Liver (tissue), 3 donors: ENCODE results near the gene NFATC2.

ENCODE experiments used
- ATF3 ChIP-seq: IDR thresholded peaks from 2 replicates; pipeline ENCODE4 v1.6.1; 2016; ENCODE audit warnings: antibody characterized with exemption
- CTCF ChIP-seq: fragments of 150-350 bp; IDR thresholded peaks from 2 replicates; pipeline ENCODE4 v1.5.1; 2017; ENCODE audit warnings: improper control_type of control experiment, low read depth, low read length; ENCODE audit not compliant: missing input control
- FOXA1 ChIP-seq: IDR thresholded peaks from 2 replicates; pipeline ENCODE4 v1.6.1; 2016; ENCODE audit warnings: antibody characterized with exemption
- GABPA ChIP-seq, 2 donors: IDR thresholded peaks in 1 of 2; conservative IDR thresholded peaks in 1 of 2; 2 replicates each; pipeline ENCODE4 v1.6.1; 2016; ENCODE audit warnings: antibody characterized with exemption in 2 of 2, mild to moderate bottlenecking in 1 of 2, moderate library complexity in 1 of 2
- HNF4A ChIP-seq, 2 donors: conservative IDR thresholded peaks; 2 replicates each; pipeline ENCODE4 v1.6.1; 2016; ENCODE audit warnings: antibody characterized with exemption in 2 of 2, mild to moderate bottlenecking in 2 of 2
- JUND ChIP-seq, 2 donors: IDR thresholded peaks; 2 replicates each; pipeline ENCODE4 v1.6.1; 2016; ENCODE audit warnings: antibody characterized with exemption in 2 of 2
- MAX ChIP-seq: IDR thresholded peaks from 2 replicates; pipeline ENCODE4 v1.6.1; 2016; ENCODE audit warnings: antibody characterized with exemption
- NR2F2 ChIP-seq: IDR thresholded peaks from 2 replicates; pipeline ENCODE4 v1.6.1; 2016; ENCODE audit warnings: antibody characterized with exemption
- RAD21 ChIP-seq, 2 donors: IDR thresholded peaks; 2 replicates each; pipeline ENCODE4 v1.6.1; 2016; ENCODE audit warnings: antibody characterized with exemption in 2 of 2, mild to moderate bottlenecking in 2 of 2
- REST ChIP-seq: IDR thresholded peaks from 2 replicates; pipeline ENCODE4 v1.6.1; 2016; ENCODE audit warnings: antibody characterized with exemption, mild to moderate bottlenecking
- RXRA ChIP-seq, 2 donors: IDR thresholded peaks; 2 replicates each; pipeline ENCODE4 v1.6.1; 2017 to 2018; ENCODE audit warnings: antibody characterized with exemption in 2 of 2, mild to moderate bottlenecking in 1 of 2
- SP1 ChIP-seq: IDR thresholded peaks from 2 replicates; pipeline ENCODE4 v1.6.1; 2018; ENCODE audit warnings: antibody characterized with exemption, mild to moderate bottlenecking
- TAF1 ChIP-seq: conservative IDR thresholded peaks from 2 replicates; pipeline ENCODE4 v1.6.1; 2016; ENCODE audit warnings: antibody characterized with exemption, mild to moderate bottlenecking
- YY1 ChIP-seq: IDR thresholded peaks from 2 replicates; pipeline ENCODE4 v1.6.1; 2016; ENCODE audit warnings: antibody characterized with exemption, mild to moderate bottlenecking
- donor health status: healthy.
- donor health status: healthy.

DNA sequence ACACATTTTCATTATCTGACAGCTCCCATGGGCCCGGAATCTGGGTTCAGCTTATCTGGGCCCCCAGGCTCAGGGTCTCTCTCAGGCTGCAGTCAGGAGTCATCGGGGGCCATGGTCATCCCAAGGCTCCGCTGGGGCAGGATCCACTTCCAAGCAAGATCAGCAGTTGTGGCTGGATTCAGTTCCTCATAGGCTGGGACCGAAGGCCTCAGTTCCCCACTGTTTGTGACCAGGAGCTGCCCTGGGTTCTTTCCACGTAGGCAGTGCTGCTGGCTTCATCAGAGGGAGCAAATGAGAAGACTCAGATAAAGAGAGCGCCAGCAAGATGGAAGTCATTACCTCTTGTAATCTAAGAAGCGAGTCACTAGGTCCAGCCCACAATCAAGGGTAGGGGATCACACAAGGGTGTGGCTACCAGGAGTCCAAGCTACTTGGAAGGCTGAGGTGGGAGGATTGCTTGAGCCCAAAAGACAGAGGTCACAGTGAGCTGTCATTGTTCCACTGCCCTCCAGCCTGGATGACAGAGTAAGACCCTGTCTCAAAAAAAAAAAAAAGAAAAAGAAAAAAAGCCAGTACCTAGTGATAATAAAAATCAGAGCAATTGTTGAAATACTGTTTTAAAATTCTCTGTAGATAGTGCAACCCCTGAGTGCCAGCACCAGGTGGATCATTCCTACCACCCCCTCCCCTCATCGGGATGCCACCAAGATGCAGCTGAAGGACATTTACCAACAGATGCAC, 162.7 kb downstream of the NFATC2 start:
- TF ChIP-seq CTCF (no peak), JUND (IDR thresholded peaks at IDR 0.05) (no peak), REST (no peak), ATF3 (no peak), RXRA (IDR thresholded peaks at IDR 0.05) (no peak), FOXA1 (no peak), MAX (no peak), HNF4A (conservative IDR thresholded peaks at IDR 0.05) (no peak), NR2F2 (no peak), YY1 (no peak), TAF1 (no peak), GABPA (IDR thresholded peaks at IDR 0.05 in 1 of 2, conservative IDR thresholded peaks at IDR 0.05 in 1 of 2) (no peak), SP1 (no peak), RAD21 (IDR thresholded peaks at IDR 0.05) (no peak)
